NCI-H345 treated with DMSO at 0.1 percent for 48 hours (cell line): Measurements from ENCODE around the gene CHST9.
"Not testable (repeated sequence)": the region's sequence is repeated elsewhere in the genome, so short reads cannot be mapped to it uniquely, and the experiment has no call there.

ENCODE experiments used
- DNase-seq: peaks from one replicate; lab custom pipeline; 2025; ENCODE audit not compliant: unreplicated experiment; lab: John Stamatoyannopoulos, UW

Gene CHST9

DNA sequence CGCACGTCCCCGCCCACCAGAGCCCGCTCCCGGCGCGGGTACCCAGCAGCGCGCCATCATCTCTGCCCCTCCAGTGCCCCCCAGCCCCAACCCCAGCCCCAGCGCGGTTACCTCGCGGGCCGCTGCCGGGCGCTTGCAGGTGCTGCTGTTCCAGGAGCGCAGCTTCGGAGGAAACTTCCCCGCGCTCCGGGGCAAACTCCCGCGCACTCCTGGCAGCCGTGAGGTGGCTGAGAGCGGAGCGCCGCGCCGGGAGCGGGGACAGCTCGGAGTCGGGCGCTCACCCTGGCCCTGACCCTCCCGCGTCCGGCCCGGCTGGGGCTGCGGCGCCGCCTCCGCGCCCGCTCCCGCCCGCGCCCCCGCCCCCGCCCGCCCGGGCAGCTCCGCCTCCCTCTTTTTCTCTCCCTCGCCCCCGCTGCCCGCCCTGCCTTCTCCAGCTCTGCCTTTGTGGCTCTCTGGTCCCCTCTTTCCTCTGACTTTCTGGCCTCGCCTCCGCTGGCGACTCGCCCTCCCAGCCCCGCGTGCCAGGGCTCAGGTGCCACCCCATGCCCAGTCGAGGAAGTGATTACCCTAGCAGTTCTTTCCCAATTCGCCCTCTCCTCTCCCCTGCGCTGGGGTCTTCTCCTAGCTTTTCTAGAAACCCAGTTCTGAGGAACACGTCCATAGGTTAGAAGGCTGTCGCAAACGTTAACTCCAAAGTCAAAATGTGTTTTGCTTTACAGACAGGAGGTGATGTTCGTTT lies at the start of gene CHST9:
CHST9 (minus strand) TSS at position 284 of the 739 bp plus-strand sequence. CDS start 42,499 bp downstream, outside the sequence.
- DNase-seq: peak; percentile 34

DNA sequence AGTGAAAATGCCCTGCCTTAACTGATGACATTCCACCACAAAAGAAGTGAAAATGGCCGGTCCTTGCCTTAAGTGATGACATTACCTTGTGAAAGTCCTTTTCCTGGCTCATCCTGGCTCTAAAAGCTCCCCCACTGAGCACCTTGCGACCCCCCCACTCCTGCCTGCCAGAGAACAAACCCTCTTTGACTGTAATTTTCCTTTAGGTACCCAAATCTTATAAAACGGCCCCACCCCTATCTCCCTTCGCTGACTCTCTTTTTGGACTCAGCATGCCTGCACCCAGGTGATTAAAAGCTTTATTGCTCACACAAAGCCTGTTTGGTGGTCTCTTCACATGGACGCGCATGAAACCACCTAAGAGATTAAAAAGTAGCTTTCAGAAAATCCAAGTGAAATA lies 47.2 kb upstream of the CHST9 start:
- not testable (repeated sequence) for DNase-seq

GRCh38 chr18:27231671-27232070 lies 46.6 kb upstream of the CHST9 start:
- not testable (repeated sequence) for DNase-seq

DNA sequence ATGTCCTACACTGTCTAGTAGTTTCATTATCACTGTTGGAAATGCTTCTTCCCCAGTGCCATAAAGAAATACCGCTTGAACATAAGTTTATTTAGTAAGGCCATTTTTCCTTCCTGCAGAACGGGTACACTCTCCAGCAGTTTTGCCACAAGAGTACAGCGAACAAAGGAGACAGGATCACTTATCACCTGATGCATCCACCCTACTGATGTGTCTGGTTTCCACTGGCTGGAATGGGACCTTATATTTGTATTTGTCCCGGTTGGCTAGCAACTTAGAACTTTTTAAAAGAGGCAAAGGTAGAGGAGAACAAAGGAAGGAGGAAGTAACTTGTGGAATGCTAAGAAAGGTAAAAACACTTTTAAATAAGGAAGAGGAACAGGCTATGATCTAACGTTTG lies 46.1 kb upstream of the CHST9 start:
- not testable (repeated sequence) for DNase-seq

- no peak for DNase-seq
Observed at GRCh38 chr18:27227721-27228120, 42.6 kb upstream of the CHST9 start.

DNA sequence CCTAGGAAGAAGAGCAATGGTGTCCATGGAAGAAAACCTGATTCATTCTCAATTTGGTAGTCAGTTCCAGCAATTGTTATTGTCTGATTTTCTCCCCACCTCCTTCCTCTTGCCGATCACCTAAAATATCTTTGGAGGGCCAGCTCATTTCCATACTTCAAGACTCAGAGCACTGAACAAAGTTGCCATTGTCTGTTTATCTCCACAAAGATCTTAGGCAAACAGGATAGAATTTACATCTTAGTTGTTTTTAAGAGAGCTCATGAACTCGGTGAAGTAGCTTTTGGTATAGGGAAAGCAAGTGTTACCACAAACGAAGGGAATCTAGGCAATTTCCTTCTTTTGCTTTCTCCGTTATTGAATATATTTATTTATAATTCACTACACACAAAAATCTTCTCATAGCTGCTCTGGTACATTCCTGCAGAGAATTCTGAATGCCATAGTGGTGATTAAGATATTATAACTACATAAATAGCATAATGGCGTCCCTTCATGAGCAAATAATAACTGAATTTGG lies 41.5 kb upstream of the CHST9 start:
- DNase-seq: no peak

DNA sequence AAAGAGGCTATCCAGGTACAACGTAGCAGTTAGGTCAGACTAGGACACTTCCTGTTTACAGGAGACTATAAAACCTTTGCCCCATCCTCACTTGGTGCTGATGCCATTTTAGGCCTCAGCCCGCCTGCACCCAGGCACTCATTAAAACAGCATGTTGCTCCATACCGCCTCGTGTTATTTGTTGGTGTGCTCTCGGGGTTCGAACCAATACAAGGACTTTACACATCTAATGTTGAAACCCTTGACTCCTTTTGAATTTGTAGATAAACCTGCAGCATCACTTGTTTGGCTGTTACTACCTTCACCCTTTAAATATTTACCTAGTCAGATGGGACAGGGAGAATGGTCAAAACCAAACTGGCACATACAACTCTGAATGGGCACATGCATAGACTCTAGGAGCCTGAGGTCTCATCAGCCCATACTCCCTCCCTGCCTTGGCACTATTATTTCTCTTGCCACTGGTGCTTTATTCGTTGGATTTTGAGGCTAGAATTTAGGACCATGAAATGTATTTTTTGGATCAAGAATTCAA lies 40.9 kb upstream of the CHST9 start:
- no peak for DNase-seq

DNA sequence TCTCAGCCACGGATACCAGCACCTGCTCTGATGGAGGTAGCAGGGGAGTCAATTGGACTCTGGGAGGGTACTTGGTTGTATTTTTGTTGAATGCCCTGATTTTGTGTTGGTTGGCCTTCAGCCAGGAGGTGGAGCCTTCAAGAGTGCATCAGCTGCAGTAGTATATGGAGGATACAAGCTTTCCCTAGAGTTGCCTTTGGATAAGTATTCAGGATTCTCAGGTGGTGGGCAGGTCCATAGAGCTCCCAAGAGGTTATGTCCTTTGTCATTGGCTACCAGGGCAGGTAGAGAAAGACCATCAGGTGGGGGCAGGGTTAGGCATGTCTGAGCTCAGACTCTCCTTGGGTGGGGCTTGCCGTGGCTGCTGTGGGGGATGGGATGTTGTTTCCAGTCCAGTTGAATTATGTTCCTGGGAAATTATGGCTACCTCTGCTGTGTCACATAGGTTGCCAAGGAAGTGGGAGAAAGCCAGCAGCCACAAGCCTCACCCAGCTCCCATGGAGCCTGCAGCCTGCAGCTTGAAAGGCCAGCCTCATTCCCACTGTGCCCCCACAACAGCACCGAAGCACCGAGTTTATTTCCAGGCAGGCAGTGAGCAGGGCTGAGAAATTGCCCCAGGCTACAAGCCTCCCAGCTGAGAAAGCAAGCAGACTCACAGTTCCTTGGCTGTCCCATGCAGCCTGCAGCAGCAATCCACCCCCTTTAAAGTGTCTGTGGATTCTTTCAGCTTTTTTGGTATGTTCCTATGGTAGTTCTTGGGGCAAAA lies 38.6 kb upstream of the CHST9 start:
- peak; percentile 9 for DNase-seq

DNA sequence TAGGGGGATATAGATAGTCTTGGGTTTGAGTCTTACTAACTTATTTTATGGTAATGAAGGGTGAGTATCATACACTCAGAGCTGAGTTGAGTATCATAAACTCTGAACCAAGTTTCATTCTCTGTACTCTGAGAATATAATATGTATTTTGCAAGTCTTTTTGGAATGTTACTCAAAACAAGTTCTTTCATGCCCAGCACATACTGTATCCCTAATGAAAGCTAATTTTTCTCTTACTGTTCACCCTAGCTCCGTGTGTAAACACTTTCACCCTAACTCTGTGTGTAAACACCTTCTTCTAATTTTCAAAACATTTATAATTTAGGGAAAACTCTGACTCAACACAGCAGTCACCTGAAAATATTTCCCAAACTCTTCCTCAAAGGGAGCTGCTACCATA lies 29.7 kb upstream of the CHST9 start:
- DNase-seq: no peak

DNA sequence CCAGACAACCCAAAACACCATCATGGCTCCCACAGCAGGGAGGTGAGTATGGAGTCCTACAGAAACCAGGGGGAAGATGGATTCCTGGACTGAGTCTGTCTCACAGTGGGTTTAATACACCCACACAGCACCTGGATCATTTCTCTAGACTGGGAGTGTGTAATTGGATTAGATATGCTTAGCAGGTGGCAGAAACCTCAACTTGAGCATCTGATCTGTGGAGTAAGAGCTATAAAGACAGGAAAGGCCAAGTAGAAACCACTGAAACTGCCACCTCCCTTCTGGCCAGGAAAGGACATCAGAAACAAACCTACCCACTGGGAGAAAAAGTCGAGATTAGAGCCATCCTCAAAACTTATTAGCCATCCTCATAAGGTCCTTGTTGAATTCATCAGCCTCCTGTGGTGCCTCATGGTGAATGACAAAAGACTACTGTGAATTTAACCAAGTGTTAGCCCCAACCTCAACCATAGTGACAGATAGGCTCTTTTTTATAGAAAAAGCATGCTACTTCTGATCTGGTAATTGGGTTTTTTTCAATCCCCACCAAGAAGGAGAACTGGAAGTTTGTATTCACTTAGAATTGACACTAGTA lies 28.1 kb upstream of the CHST9 start:
- no peak for DNase-seq

- no peak for DNase-seq
Observed at GRCh38 chr18:27211569-27211968, 26.5 kb upstream of the CHST9 start.

DNA sequence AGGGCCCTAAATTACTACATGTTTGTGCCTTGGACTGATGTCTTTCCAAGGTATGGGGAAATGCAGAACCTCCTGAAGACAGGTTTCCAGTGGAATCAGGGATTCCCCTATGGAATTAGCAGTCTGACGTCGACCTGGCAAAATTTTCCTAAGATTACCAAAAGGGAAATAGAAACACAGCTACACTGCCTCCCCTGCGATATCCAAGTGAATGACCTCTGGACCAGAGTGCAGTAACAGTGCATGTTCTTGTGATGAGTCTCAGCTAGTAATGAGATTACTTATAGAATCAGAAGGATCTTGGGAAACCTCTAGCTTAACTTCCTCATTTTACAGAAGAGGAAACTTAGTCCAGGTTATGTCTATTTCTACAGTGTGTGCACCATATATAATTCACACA lies 21.3 kb upstream of the CHST9 start:
- no peak for DNase-seq

DNA sequence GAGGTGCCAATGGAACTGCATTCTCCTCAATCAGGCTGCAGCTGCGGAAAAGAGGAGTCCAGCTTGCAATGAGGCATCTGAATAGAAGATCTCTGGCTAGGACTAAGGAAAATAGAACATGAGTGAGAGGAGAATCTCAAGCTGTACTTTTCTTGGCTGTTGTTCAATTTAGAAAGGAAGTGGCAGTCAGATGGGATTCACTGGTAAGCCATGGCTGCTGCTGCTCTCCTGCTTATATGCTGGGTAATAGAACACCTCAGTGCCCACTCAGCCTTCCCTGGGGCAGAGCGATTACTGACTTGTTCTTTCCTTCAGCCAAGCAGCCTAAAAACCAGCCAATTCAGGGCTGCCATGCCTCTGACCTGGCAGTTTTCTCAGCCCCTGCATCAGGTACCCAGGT lies 17.6 kb upstream of the CHST9 start:
- no peak for DNase-seq

DNA sequence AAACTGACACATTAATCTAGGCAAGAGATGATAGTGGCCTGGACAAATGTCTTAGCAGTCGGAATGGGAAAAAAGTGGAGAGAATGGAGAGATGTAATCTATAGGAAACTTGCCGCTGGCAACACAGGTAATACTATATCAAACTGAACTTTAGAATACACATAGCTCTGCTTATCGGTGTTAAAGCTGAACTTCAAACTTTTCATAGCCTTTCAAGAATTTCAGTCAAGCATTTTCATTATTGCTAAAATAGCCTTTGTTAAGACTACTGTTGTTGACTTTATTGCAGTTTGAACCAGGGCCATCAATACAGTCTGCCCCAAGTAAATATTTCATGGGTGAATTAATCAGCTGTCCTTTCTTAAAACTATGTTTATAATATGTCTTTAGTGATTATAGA lies 12.9 kb upstream of the CHST9 start:
- no peak for DNase-seq

DNA sequence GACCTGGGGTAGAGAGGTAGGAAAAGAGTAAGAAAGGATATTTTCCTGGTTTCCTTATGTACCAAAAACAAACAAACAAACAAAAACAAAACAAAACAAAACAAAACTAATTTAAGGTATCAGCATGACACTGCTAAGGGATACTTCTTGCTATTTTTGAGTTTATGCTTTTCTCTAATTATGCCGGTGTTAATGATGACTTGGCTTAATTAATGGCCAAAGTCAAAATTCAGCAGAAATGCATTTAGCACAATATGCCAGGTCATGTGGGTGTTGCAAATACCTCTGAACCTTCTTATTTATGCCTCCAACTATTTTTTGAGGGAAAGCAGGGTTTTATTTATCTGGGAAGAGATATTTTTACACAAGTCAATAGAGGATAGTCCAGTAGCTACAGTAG lies 3.2 kb upstream of the CHST9 start:
- no peak for DNase-seq

DNA sequence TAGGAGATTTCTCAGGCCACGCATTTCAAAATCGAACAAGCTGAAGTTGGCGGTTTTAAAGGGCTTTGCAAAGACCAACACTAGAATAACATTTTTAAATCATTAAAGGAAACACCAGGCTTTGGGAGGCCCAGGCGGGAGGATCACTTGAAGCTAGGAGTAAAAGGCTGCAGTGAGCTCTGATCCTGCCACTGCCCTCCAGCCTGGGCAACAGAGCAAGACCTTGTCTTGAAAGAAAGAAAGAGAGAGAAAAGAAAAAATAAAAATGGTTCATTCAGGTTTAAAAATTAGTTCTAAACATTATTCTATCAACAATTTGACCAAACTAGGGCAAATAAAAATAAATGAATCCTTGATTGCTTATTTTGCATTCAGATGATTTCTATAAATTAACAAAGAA lies 789 bp upstream of the CHST9 start:
- no peak for DNase-seq

DNA sequence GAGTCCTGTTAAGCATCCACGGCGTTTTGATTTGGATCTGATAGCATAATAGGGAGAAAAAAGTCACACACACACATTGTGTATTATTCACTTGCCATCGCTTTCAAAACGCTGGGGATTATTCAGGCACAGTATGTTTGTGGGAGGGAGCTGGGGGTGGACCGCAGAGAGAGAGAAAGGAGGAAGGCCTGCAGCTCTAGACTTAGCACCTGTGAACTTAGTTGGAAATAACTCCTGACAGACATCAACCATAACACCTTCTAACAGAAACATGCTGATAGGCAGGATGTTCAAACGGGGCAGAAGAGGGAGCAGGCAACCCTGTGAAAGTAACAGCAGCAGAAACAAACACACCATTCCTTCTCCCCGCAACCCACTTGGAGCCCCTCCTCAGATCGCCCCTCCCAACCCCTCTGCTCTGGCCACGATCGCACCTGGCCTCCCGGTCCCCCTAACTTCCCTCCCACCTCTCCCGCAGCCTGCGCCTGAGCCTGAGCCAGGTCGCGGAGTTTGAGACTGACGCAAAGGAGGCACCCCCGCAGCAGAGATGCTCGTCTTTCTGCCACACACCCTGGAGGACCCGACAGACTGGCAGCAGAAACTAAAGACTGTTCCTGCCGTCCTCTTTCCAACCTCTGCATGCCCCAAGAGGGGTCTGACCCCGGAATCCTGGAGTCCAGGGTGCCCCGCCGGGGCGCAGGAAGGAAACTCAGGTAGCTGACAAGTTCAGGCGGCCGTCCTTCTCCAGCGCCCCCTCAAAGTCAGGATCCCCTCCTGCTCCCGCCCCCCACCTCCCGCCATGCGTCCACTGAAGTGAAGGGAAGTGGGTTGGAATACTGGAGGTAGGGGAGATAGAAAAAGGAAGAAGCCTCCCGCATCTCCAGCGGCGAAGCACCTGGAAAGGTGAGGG lies 738 bp downstream of the CHST9 start:
- peak; percentile 19 for DNase-seq

GRCh38 chr18:27181726-27182125 lies 3.4 kb downstream of the CHST9 start:
- no peak for DNase-seq

DNA sequence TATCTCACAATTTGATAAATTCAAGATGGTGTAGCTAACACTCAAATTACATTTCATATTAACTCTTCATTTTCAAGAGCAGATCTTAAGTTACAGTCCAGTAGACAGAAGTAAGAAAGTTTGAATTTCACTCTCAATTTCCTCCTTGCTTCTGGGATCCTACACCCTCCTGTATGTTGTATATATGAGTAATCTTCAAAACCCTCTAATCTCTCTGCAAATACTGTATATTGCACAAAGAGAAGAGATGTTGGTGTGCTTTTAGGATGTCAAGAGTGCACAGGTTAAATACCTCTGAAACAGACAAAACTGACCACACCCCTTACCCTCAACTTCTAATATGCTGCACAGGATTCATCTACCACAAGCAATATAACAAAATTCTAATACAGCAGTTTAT lies 6.7 kb downstream of the CHST9 start:
- DNase-seq: no peak

- no peak for DNase-seq
Observed at GRCh38 chr18:27175914-27176313, 9.2 kb downstream of the CHST9 start.

- DNase-seq: no peak
Observed at GRCh38 chr18:27175245-27175644, 9.9 kb downstream of the CHST9 start.
